GM19397 (cell line): ENCODE measurements around the gene CORO7.

Experiments
- ATAC-seq: cut with Tn5 transposase; IDR thresholded peaks from one replicate; pipeline ENCODE4 v1.9.1; 2021; ENCODE audit warnings: mild to moderate bottlenecking, moderate library complexity; ENCODE audit not compliant: unreplicated experiment

CORO7 gene

GRCh38 chr16:4416200-4417032 lies at the start of gene CORO7:
Gene CORO7 (minus strand): TSS chr16:4416596. CDS start chr16:4416518, 78 bp downstream.
- peak; percentile 69 for ATAC-seq

- ATAC-seq, result no peak
Observed at GRCh38 chr16:4463522-4464163, 47.2 kb upstream of the CORO7 start.

GRCh38 chr16:4461250-4462085 lies 45.1 kb upstream of the CORO7 start:
- no peak for ATAC-seq

GRCh38 chr16:4460936-4461249 lies 44.5 kb upstream of the CORO7 start:
- ATAC-seq, result no peak

- no peak for ATAC-seq
Observed at GRCh38 chr16:4455951-4456350, 39.6 kb upstream of the CORO7 start.

GRCh38 chr16:4455081-4455480 lies 38.7 kb upstream of the CORO7 start:
- ATAC-seq, result no peak

- no peak for ATAC-seq
Observed at GRCh38 chr16:4454623-4455022, 38.2 kb upstream of the CORO7 start.

GRCh38 chr16:4452674-4453073 lies 36.3 kb upstream of the CORO7 start:
- no peak for ATAC-seq

- no peak for ATAC-seq
Observed at GRCh38 chr16:4450931-4451519, 34.6 kb upstream of the CORO7 start.

GRCh38 chr16:4450430-4450829 lies 34.0 kb upstream of the CORO7 start:
- ATAC-seq, result no peak

GRCh38 chr16:4443986-4444385 lies 27.6 kb upstream of the CORO7 start:
- ATAC-seq, result no peak

- ATAC-seq, result no peak
Observed at GRCh38 chr16:4443271-4443670, 26.9 kb upstream of the CORO7 start.

GRCh38 chr16:4442371-4442770 lies 26.0 kb upstream of the CORO7 start:
- no peak for ATAC-seq

- no peak for ATAC-seq
Observed at GRCh38 chr16:4437366-4437765, 21.0 kb upstream of the CORO7 start.

- no peak for ATAC-seq
Observed at GRCh38 chr16:4435337-4436067, 19.1 kb upstream of the CORO7 start.

GRCh38 chr16:4433914-4434787 lies 17.8 kb upstream of the CORO7 start:
- no peak for ATAC-seq

GRCh38 chr16:4433228-4433627 lies 16.8 kb upstream of the CORO7 start:
- ATAC-seq, result no peak

- ATAC-seq, result no peak
Observed at GRCh38 chr16:4431023-4431422, 14.6 kb upstream of the CORO7 start.

- ATAC-seq, result no peak
Observed at GRCh38 chr16:4428500-4428899, 12.1 kb upstream of the CORO7 start.
